SW480 (cell line): Measurements from ENCODE around the gene OPN3.

Experiments
- DNase-seq: peaks from one replicate; pipeline ENCODE4 v3.0.0-alpha.2; 2016; ENCODE audit warnings: low spot score

The OPN3 gene

DNA sequence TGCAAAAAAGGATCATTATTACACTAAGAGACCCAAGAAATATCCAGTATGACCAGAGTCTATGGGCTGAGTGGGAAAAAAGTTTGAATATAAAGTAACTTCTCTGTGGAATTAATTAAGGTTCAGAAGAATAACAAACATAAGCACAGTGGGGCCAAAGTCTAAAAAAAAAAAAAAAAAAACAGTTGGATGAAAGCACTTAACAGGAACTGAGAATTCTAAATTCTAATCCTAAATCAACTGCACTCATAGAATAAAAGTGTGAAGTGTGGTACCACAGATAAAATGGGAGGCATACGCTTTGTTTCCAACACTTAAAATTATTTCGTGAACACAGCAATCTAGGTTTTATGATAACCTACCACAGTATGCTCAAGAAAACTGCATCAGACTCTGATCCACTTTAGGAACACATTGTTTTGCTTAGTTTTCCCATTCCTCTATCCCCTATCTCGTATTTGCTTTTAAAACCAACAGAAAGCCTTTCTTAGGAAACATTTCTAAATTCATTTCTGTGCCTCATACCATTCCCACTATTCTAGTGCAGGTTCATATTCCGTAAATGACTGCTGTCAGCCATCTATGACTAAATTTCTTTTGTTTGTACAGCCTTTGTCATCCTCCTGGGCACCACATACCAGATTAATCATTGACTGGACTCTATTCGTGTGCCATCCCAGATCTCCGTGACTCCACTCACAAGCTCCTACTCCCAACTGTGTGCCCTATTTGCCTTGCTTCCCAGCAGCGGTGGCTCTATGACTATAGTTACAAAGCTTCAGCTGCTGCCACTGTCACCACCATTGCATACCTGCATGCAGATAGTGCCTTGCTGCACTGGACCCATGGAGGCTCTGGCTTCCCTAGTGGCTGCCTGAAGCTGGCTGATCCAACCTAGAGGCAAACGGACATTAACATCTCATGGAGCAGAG is 24.9 kb downstream of the OPN3 start:
- DNase-seq = peak; percentile 71

DNA sequence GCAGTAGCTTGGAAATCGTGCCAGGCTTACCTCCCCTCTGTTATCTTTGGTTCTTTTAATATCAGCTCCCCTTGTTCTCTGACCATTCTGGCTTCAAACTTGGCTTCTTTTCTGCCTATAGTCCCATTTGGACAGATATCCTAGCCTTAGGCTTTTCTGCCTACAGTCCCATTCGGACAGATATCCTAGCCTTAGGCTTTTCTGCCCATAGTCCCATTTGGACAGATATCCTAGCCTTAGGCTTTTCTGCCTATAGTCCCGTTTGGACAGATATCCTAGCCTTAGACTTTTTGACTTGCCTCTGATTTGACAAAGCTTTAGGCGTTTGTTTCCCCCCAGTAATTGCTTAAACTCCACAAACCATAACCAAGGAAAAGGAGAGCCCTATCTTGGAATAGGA is 25.6 kb downstream of the OPN3 start:
- DNase-seq = no peak

DNA sequence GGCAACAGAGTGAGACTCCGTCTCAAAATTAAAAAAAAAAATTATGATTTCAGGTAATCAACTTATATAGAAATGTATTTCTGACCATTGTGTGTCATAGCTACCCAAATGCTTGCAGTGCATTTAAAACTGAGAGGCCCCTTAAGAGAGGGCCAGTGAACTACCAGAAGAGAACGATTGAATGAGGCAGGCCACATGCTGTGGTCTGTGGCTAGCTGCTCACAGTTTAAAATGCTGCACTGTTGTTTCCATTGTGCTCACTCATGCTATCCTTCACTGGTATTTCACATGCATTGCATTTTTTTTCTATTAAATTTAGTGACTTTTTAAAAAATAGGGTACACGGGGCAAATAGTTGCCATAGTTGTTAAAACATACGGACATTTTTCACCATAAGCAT is 26.0 kb downstream of the OPN3 start:
- no peak for DNase-seq

DNA sequence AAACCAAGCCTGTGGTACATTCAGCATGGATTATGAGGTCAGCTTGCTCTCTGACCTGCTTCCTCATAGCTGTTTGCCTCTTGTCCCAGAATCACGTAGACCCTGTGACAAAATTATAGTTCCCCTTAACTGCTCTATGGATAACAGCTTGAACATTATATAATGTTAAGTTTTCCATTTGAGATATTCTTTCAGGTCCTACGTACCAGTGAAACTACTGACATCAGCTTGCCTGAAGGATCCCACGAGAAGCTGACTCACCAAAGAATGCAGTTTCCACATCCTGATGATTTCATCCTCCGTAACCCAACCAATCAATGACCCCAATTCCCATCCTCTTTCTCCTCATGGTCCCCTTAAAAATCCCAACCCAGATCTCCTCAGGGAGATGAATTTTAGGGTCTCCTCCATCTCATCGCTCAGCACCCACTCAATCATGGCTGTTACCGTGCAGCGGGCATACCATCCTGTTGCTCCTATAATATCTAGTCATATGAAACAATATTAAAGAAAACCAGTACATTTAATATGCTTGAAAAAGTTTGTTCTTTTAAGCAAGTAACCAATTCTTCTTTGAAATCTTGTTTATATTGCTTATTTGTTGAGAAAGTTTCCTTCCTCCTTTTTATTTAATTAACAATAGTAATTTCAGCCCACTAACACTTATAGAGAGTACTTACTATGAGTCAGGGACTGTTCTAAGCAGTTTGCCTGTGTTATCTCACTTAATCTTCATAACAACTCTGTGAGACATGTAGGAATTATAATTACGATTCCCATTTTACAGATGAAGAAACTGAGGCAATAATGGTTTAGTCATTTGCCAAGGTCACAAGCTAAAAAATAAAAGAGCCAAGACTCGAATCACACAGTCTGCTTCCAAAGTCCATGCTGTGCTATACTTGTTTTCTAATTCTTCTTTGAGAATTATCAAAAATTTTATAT is 27.4 kb downstream of the OPN3 start:
- DNase-seq = peak; percentile 50

DNA sequence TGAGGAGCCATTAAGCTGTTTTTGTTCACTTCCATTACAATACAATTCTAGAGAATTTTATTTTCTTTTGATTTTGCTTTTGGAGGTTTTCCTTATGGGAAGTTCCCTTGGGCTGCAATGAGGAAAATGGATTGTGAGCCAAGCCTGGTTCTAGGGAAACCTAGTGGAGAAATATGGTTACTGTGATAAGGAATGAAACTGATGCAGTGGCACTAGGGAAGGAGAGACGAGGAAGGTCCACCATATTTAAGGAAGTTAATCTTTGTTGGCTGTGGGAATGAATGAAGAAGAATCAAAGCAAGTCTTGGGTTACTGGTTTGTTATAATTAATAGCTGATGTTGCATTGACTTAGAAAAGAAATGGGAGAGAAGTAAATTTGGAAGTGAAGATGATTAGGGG is 28.4 kb downstream of the OPN3 start:
- no peak for DNase-seq

DNA sequence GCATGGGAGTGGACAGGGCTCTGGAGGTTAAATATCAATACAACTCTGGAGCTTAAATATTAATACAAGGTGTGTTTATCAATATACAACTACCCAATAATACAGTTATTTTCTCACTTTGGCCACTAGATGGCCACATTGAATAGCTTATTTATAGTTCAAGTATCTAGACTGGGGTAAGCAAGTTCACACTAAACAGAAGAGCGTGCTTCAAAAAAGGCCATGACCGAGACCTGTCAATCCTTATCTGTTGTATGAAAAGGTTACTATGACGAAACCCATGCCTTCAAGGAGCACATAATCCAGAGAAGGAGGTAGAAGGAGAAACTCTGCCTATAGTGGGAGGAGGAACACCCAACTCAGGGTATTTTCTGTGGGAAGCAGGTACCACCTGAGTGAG is 29.1 kb downstream of the OPN3 start:
- peak; percentile 74 for DNase-seq

DNA sequence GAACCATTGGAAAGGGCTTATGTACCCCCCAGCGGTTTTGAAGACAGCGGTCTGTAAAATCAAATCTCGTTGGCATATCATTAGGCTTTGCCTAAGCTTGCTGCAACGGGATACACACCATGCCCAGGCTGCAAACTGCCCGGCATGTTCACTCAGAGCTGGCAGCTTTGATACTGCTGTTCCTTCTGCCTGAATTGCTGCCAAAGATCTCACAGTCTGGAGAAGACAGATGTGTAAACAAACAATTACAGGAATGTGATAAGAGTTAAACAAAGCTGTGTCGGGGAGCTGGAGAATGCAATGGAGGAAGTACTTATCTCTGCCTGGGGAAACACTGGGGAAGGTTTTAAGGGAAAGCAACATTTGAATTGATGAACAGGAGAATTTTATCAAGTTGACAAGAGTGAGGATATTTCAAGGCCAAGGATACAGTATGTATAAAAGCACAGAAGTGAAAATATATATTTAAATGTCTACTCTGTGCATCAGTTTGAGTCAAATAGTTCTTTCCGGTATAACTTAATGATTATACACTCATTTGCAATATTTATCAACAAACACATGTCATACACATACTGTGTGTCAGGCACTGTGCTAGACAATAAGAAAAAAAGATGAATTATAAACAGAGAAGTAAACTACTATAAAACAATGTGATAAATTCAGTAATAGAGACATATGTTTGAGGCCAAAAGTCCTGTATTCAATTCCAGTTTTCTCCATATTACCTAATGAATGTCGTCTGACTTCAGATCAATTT is 29.9 kb downstream of the OPN3 start:
- DNase-seq = no peak

DNA sequence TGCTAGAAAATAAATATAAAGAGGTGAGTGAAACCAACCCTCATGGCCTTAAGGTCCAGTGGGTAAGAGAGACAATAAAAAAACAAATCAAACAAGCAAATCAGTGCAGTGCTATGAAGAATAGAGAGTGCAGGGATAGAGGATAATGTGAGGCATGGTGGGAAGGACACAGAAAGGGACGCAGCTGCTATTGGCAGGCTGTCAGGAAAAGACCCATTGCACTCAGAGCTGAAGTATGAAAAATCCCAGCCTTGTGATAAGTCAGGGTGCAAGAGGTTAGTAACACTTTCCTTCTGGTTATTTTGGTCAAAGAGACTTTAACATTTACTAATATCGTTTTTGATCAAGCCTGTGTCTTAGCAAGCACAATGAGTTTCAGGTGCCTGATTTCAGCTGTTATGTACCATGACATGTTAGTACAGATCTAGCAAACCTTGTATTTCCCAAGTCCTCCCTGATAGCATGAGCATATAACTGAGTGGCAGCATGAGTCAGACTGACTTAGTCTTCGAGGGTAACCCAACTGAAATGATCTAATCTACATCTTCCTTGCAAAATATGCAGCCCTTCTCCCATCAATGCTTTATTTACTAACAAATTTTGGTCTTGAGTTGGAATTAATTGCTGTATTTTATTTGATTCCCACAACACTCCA is 31.7 kb downstream of the OPN3 start:
- DNase-seq = no peak

DNA sequence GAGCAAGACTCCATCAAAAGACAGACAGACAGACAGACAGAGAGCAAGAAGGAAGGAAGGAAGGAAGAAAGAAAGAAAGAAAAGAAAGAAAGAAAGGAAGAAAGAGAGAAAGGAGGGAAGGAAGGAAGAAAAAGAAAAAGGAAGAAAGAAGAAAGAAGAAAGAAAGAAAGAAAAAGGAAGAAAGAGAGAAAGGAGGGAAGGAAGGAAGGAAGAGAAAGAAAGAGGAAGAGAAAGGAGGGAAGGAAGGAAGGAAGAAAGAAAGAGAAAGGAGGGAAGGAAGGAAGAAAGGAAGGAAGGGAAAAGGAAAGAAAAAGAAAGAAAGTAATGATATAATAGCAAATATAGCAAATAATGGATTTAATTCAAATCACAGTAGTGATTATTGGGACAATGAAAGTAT is 32.7 kb downstream of the OPN3 start:
- no peak for DNase-seq

DNA sequence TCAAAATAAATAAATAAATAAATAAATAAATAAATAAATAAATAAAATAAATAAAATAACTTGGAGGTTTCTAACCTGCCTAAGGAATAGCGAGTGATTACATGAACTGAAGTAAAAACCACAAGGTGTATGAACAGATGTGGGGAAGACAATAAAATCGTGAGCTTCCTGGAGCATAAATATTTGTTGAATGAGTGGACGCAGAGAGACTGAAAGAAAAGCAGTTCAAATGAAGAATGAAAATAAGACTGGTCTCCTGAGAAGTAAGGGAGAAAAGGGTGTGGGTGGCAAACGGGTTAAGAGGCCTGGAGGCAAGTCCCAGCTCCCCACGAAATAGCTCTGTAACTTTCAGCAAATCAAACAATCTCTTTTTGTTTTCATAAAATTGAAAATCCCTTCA is 33.6 kb downstream of the OPN3 start:
- peak; percentile 14 for DNase-seq

DNA sequence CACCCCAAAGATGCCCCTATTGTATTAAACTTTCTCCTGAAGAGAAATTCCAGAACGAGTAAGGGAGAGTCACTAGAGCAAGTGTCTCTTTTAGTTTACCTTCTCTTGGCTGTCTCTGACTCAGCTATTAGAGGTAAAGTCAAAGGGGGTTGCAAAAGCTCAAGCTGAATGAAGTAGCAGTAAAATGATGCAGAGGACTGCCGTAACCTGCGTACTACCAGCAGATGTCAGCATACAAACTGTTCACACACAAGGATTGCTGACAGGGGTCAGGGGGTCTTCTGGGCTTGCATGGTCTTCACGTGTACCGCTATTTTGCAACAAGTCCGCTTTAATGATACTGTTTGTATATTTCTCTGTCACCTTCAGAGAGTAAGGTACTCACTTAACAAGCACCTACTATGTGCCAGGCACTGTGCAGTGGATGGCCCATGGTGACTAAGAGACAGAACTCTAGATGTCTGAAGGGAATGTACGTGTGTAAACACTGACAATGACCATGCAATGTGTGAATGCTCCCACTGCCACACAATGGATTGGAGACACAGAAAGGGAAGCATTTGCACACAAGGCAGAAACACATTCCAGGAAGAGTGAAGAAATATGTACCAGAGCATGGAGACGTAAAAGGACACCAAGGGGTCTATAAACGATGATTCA is 34.9 kb downstream of the OPN3 start:
- DNase-seq = no peak

DNA sequence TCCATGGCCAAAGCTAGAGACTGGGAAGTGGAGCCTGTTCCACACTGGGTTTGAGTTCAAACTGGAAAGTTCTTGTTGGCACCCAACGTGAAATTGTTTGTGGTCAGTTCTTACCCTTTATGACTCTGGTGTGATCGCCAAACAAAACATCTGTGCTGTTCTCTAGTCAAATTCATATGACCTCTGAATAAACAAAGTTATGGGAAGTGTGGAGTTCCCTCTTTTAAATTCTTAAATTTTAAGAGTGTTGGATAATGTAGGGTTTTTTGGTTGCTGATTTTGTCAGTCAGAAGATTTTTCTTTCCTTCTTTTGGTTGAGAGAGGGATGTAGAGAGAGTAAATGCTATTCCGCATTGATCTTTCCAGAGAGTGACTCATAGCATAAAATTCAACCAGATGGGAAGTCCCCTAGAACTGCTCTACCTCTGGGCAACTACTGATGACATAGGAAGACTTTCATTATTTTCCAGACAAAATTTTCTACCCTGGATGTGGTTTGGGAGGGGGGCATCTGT is 36.4 kb downstream of the OPN3 start:
- no peak for DNase-seq

DNA sequence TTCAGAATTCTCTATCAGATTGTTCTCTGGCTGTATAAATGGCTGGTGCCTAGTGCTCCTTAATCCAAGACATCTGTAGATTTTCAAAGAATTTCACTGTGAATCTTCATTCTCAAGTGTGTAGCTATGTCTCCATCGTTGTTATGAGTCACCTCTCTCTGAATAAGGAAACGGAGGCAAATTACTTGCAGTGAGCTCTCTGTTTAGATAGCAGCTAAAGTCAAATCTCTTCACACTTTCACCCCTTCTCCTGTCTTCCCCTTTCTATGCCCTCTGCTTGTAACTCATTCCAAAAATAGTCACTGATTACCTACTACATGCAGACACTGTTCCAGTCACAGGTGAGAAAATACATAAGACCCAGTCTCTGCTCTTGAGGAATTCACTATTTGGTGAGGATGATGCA is 39.7 kb downstream of the OPN3 start:
- DNase-seq = no peak

DNA sequence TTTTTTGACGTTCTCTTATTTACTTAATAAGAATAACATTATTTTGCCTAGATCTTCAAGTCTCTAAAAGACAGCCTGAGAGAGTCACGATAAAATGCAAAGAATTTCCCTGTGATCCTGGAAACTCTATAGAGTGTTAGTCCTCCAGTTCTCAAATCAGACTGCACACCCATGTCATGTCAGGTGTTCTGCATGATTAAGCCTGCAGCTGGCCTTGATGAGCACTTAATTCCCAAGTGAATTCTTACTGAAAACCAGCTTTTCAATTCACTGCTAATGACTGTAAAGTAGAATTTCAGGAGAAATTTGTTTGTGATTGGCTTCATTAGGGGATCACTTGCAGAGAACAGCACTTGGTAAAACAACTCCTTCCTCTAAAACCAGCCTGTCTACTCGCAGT is 41.9 kb downstream of the OPN3 start:
- no peak for DNase-seq

DNA sequence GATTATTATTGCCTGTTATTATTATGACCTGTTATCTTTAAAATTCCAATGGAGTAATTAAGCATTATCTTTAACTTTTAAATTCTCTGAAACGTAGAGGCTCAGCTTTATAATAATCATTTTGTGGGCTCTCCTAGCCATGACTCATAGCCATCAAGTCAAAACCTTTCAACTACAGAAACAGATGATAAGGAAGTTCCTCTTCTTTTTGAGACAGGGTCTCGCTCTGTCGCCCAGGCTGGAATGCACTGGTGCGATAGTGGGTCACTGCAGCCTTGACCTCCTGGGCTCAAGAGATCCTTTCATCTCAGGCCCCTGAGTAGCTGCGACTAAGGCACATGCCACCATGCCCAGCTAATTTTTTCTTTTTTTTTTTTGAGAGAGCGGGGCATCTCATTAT is 43.5 kb downstream of the OPN3 start:
- no peak for DNase-seq

DNA sequence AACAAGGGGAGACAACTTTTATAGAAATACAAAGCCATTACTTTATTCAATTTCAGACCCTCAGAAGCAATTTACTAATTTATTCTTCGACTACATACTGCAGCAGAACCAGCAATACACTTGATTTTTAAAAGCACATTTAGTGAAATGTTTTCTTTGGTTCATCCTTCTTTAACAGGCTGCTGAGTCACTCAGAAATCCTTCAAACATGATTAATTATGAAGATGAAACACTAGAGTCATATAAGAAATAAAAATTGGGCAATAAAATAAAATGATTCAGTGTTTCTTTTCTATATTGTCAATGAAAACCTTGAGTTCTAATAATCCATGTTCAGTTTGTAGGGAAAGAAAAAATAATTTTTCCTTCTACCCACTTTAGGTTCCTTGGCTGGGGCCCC is 47.0 kb downstream of the OPN3 start:
- no peak for DNase-seq

DNA sequence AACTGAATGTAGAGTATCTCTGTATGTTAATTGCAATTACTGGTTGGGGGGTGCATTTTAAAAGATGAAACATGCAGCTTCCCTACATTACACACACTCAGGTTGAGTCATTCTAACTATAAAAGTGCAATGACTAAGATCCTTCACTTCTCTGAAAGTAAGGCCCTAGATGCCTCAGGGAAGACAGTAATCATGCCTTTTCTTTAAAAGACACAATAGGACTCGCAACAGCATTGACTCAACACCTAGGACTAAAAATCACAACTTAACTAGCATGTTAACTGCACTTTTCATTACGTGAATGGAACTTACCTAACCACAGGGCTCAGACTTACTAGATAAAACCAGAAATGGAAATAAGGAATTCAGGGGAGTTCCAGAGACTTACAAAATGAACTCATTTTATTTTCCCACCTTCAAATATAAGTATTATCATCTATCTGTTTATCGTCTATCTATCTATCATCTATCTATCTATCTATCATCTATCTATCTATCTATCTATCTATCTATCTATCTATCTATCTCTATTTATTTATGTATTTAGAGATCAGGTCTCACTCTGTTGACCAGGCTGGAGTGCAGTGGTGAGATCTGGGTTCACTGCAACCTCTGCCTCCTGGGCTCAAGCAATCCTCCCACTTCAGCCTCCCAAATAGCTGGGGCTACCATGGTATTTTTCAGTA is 47.8 kb downstream of the OPN3 start:
- DNase-seq = no peak

DNA sequence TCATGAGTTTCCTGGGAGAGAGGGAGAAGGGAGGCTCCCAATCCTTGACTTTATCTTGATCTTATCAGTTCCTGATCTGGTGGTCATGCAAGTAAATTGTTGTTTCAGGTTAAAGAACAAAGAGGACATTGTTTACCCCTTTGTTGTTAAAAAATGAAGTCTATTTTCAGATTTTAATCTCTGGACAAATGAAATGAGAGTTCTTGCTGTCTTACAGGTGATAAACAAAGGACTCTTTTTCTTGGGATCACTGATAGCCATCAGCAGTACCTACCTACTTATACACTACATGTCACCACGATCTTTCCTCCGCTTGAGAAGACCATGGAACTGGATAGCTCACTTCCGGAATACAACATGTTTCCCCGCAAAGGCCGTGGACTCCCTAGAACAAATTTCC is 48.4 kb downstream of the OPN3 start:
- no peak for DNase-seq

DNA sequence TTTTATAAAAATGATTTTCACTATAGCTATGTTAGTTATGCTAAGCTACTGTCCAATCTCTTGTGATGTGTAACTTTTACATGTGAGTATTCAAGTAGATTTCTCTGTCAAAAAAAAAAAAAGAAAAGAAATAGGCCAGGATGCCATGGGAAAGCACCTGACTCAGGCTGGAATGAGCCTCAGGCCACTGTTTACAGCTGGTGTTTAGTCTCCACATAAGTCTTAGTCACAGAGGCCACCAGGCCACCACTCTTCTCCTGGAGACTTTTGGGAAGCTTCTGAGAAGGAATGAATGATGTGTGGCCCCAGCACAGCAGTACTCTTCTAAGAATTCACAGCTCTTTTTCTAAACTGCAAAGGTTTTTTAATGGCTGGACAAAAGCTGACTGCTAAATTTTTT is 48.9 kb downstream of the OPN3 start:
- no peak for DNase-seq

DNA sequence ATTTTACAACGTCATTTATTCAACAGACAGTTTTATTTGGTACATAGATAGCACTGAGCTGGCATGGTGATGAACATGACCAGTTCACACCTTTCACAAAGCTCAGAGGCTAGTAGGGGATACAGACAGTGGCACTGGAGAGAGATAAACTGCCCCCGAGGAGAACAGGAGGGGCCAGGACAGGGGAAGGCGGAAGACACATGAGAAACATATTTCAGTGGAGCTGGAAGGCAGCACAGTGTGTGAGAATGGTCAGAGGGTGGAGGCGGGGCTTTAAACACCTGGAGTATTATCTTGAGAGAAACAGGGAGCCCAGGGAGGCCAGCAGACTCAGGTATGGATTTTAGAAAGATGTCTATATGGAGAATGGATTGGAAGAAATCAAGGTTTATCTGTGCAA is 49.5 kb downstream of the OPN3 start:
- DNase-seq = no peak
